SK-N-DZ (cell line): ENCODE measurements around the gene NKAIN2.
"Not testable (repeated sequence)": the region's sequence is repeated elsewhere in the genome, so short reads cannot be mapped to it uniquely, and the experiment has no call there.

Source experiments
- DNase-seq: peaks from one replicate; pipeline ENCODE4 v3.0.0-alpha.2; 2015; ENCODE audit warnings: low spot score

NKAIN2 gene

GRCh38 chr6:123895346-123895745 is 91.7 kb downstream of the NKAIN2 start:
- no peak for DNase-seq

GRCh38 chr6:123895806-123896205 is 92.1 kb downstream of the NKAIN2 start:
- no peak for DNase-seq

- no peak for DNase-seq
Observed at GRCh38 chr6:123896869-123897268, 93.2 kb downstream of the NKAIN2 start.

- no peak for DNase-seq
Observed at GRCh38 chr6:123897965-123898364, 94.3 kb downstream of the NKAIN2 start.

- no peak for DNase-seq
Observed at GRCh38 chr6:123898665-123899064, 95.0 kb downstream of the NKAIN2 start.

GRCh38 chr6:123899745-123900144 is 96.1 kb downstream of the NKAIN2 start:
- DNase-seq = no peak

GRCh38 chr6:123901436-123901835 is 97.8 kb downstream of the NKAIN2 start:
- no peak for DNase-seq

- DNase-seq = no peak
Observed at GRCh38 chr6:123902738-123903313, 99.2 kb downstream of the NKAIN2 start.

GRCh38 chr6:123904228-123904627 is 100.6 kb downstream of the NKAIN2 start:
- DNase-seq = no peak

- DNase-seq = no peak
Observed at GRCh38 chr6:123908797-123909196, 105.1 kb downstream of the NKAIN2 start.

- no peak for DNase-seq
Observed at GRCh38 chr6:123909989-123910388, 106.3 kb downstream of the NKAIN2 start.

- no peak for DNase-seq
Observed at GRCh38 chr6:123913863-123914262, 110.2 kb downstream of the NKAIN2 start.

GRCh38 chr6:123923379-123923778 is 119.7 kb downstream of the NKAIN2 start:
- not testable (repeated sequence) for DNase-seq

- no peak for DNase-seq
Observed at GRCh38 chr6:123925350-123925749, 121.7 kb downstream of the NKAIN2 start.

GRCh38 chr6:123925842-123926399 is 122.3 kb downstream of the NKAIN2 start:
- no peak for DNase-seq

- DNase-seq = no peak
Observed at GRCh38 chr6:123928529-123928928, 124.9 kb downstream of the NKAIN2 start.

- no peak for DNase-seq
Observed at GRCh38 chr6:123931928-123932327, 128.3 kb downstream of the NKAIN2 start.

GRCh38 chr6:123940551-123940950 is 136.9 kb downstream of the NKAIN2 start:
- DNase-seq = no peak

GRCh38 chr6:123941855-123942254 is 138.2 kb downstream of the NKAIN2 start:
- DNase-seq = no peak

- no peak for DNase-seq
Observed at GRCh38 chr6:123945386-123945785, 141.7 kb downstream of the NKAIN2 start.

- no peak for DNase-seq
Observed at GRCh38 chr6:123953920-123954319, 150.3 kb downstream of the NKAIN2 start.

- no peak for DNase-seq
Observed at GRCh38 chr6:123956492-123957139, 153.0 kb downstream of the NKAIN2 start.

- DNase-seq = no peak
Observed at GRCh38 chr6:123962508-123962907, 158.8 kb downstream of the NKAIN2 start.
